Nephron (organoid): ENCODE data around the gene MTUS2.

Experiments used
- H3K27ac Mint-ChIP-seq, 3 experiments: 2 replicates each; pipeline ENCODE4 v1.8.0; 2020; ENCODE audit warnings: mixed read lengths in 3 of 3, mild to moderate bottlenecking in 2 of 3, moderate library complexity in 1 of 3
- H3K27me3 Mint-ChIP-seq: 2 replicates; pipeline ENCODE4 v1.8.0; 2021; ENCODE audit warnings: low read depth, mild to moderate bottlenecking, moderate library complexity, mixed read lengths
- H3K36me3 Mint-ChIP-seq: 2 replicates; pipeline ENCODE4 v1.8.0; 2020; ENCODE audit warnings: low read depth, mixed read lengths
- H3K4me1 Mint-ChIP-seq: 2 replicates; pipeline ENCODE4 v1.8.0; 2020; ENCODE audit warnings: mixed read lengths
- H3K4me3 Mint-ChIP-seq, 3 experiments: 2 replicates each; pipeline ENCODE4 v1.8.0; 2020; ENCODE audit warnings: mild to moderate bottlenecking in 3 of 3, mixed read lengths in 3 of 3, moderate library complexity in 2 of 3
- H3K9me3 Mint-ChIP-seq: 2 replicates; pipeline ENCODE4 v1.8.0; 2020; ENCODE audit warnings: mixed read lengths
- CTCF ChIP-seq, 3 experiments: fragments of 200-600 bp; sonication (generic); IDR thresholded peaks; one replicate each; pipeline ENCODE4 v1.5.0; 2021; ENCODE audit warnings: antibody characterized with exemption in 3 of 3; ENCODE audit not compliant: unreplicated experiment in 3 of 3

The MTUS2 gene

DNA sequence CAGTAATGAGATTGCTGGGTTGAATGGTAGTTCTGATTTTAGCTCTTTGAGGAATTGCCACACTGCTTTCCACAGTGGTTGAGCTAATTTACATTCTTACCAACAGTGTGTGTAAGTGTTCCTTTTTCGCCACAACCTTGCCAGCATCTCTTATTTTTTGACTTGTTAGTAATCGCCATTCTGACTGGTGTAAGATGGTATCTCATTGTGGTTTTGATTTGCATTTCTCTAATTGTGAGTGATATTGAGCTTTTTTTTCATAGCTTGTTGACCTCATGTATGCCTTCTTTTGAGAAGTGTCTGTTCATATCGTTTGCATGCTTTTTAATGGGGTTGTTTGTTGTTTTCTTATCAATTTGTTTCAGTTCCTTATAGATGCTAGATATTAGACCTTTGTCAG lies 245.0 kb downstream of the MTUS2 start:
- H3K27me3 Mint-ChIP-seq: no peaks in the 10 kb centered on the region
- H3K4me3 Mint-ChIP-seq: no peak overlapping the region
- peaks cover 7% of the 10 kb centered on the region for H3K9me3 Mint-ChIP-seq
- H3K36me3 Mint-ChIP-seq: no peaks in the 10 kb centered on the region
- no peak overlapping the region for H3K27ac Mint-ChIP-seq
- TF ChIP-seq CTCF (IDR thresholded peaks at IDR 0.05; ENCODE audit: unreplicated experiment in 3 of 3): no peak
- H3K4me1 Mint-ChIP-seq: no peaks in the 10 kb centered on the region

GRCh38 chr13:29067306-29067945 lies 247.3 kb downstream of the MTUS2 start:
- Mint-ChIP-seq H3K27me3 (no peaks in the 10 kb centered on the region), H3K4me1 (no peaks in the 10 kb centered on the region), H3K27ac (no peak overlapping the region), H3K4me3 (no peak overlapping the region), H3K9me3 (no peaks in the 10 kb centered on the region), H3K36me3 (no peaks in the 10 kb centered on the region)
- no peak for TF ChIP-seq CTCF (IDR thresholded peaks at IDR 0.05; ENCODE audit: unreplicated experiment in 3 of 3)

DNA sequence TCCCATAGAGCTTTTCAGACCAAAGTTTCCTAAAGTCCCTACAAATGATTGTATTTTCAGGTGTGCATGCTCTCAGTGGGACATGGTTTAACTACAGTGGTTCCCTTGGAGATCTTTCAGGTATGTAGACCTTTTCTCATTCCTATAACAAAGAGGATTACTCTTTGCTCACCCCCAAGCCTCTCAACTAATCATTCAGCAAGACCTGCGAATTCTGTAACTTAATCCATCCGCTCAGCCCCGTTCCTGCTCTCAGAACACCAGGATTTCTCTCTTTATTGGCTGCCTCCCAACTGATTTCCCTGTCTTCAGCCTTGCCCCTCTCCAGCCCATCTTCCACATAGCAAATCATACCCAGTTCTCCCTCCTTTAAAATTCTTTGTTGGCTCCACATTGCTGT lies 253.6 kb downstream of the MTUS2 start:
- Mint-ChIP-seq H3K36me3 (no peaks in the 10 kb centered on the region), H3K4me3 (no peak overlapping the region), H3K4me1 (no peaks in the 10 kb centered on the region), H3K9me3 (peaks cover 3% of the 10 kb centered on the region), H3K27ac (no peak overlapping the region), H3K27me3 (no peaks in the 10 kb centered on the region)
- no peak for TF ChIP-seq CTCF (IDR thresholded peaks at IDR 0.05; ENCODE audit: unreplicated experiment in 3 of 3)

DNA sequence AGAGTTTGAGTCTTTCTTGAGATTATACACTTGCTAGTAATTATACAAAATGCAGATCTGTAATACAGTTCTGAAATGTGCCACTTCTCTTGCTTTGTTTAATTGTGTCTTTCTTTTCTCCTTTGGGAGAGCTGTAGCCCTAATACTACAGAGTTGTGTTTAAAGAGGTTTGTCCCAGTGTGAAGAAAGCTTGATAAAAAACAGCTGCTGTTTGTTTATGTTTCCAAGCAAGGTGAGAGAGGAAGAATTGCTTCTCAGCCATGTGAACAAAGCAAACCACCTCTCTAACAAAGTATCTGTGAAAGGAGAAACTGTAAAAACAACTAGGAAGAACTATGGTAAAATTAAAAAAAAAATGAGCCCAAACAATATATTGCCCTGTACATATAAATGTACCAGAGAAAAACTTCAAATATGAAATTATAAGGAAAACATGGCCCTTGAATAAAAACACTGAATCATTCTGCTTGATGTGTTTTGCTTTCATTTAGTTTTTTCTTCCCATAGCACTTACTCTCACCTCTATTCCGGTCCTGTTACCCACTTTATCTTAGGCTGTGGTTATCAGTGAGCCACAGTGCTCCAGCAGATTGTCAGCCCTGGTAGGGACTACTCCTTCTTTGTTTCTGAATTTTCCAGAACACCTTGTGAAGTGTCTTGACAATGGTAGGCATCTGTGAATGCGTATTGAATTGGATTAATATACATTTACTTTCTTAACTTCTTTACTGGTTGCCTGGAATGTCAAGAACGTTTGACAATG lies 257.1 kb downstream of the MTUS2 start:
- no peak overlapping the region for H3K27ac Mint-ChIP-seq
- H3K36me3 Mint-ChIP-seq: no peaks in the 10 kb centered on the region
- H3K27me3 Mint-ChIP-seq: no peaks in the 10 kb centered on the region
- TF ChIP-seq CTCF (IDR thresholded peaks at IDR 0.05; ENCODE audit: unreplicated experiment in 3 of 3): no peak
- H3K9me3 Mint-ChIP-seq: peaks cover 12% of the 10 kb centered on the region
- H3K4me1 Mint-ChIP-seq: no peaks in the 10 kb centered on the region
- no peak overlapping the region for H3K4me3 Mint-ChIP-seq

DNA sequence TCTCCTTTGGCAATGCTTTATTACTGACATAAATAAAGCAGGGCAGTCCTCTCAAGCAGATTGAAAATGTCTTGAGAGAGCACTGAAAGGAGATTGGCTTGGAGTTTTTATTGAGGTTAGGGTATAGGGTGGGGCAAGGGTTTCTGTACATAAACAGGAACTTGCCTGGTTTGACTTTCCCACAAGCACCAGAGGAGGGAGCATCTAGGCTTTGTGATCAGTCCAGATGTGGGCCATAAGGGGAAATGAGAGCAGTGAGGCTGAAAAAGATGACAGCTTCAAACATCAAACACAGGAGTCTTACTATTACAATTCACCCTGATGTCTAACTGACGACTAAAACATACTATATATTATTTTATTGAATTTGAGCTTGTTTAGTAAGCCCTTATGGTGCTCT lies 260.9 kb downstream of the MTUS2 start:
- Mint-ChIP-seq H3K27ac (no peak overlapping the region), H3K4me1 (no peaks in the 10 kb centered on the region), H3K9me3 (peaks cover 12% of the 10 kb centered on the region), H3K36me3 (no peaks in the 10 kb centered on the region), H3K27me3 (no peaks in the 10 kb centered on the region), H3K4me3 (no peak overlapping the region)
- TF ChIP-seq CTCF (IDR thresholded peaks at IDR 0.05; ENCODE audit: unreplicated experiment in 3 of 3): no peak
